Thyroid gland (tissue), 4 donors: ENCODE data around the gene MAP3K7. TPM values are rescaled to one million over a fixed set of nuclear protein-coding genes. Genes with fewer than 3 reads are reported as not detected.

Experiments used
- DNase-seq, 2 donors: peaks; one replicate each; pipeline ENCODE4 v3.0.0-alpha.2; 2019
- H3K27ac ChIP-seq, 3 donors: fragments of 200-600 bp; sonication (generic); 1 replicate in 2 of 3; 2 replicates in 1 of 3; pipeline ENCODE4 v1.5.1; 2016 to 2019; ENCODE audit warnings: mild to moderate bottlenecking in 1 of 3, moderate library complexity in 1 of 3
- H3K27me3 ChIP-seq: fragments of 200-600 bp; sonication (generic); one replicate; pipeline ENCODE4 v1.5.1; 2019
- H3K36me3 ChIP-seq, 2 donors: fragments of 200-600 bp; sonication (generic); one replicate each; pipeline ENCODE4 v1.5.1; 2016 to 2019
- H3K4me1 ChIP-seq, 2 donors: fragments of 200-600 bp; sonication (generic); one replicate each; pipeline ENCODE4 v1.5.1; 2017 to 2019
- H3K4me3 ChIP-seq, 3 donors: fragments of 200-600 bp; sonication (generic); replicated peaks in 1 of 3; 1 replicate in 2 of 3; 2 replicates in 1 of 3; pipeline ENCODE4 v1.5.1; 2016; ENCODE audit warnings: mild to moderate bottlenecking in 1 of 3
- H3K9me3 ChIP-seq: fragments of 200-600 bp; sonication (generic); one replicate; pipeline ENCODE4 v1.5.1; 2017
- CTCF ChIP-seq, 6 experiments: fragments of 200-600 bp in 3 of 6; fragments of 450-650 bp in 3 of 6; sonication (generic) in 3 of 6; IDR thresholded peaks; one replicate each; pipeline ENCODE4 v1.5.1; 2016 to 2019; ENCODE audit warnings: antibody characterized with exemption in 6 of 6, mild to moderate bottlenecking in 2 of 6, inconsistent platforms in 1 of 6, moderate library complexity in 1 of 6
- POLR2A ChIP-seq, 2 donors: fragments of 450-650 bp; IDR thresholded peaks; one replicate each; pipeline ENCODE4 v1.6.1; 2017; ENCODE audit warnings: antibody characterized with exemption in 2 of 2, mild to moderate bottlenecking in 2 of 2, moderate library complexity in 1 of 2
- WGBS, 2 donors: methylation state at CpG; one replicate each; pipeline ENCODE4 v1.1.5; 2017; 5-methylcytosine and 5-hydroxymethylcytosine counted together
- intact Hi-C: fragments of 100-400 bp; cut with DNase I; formaldehyde crosslinking; loops from one replicate; pipeline ENCODE4 v1.15.1; 2023
- total RNA-seq, 4 donors: library from RNA; depleted of rRNA; stranded (reverse); fragments of >200 nt; gene quantifications; one replicate each; pipeline ENCODE4 v1.2.3, GENCODE V29; 2016

MAP3K7 gene
- total RNA-seq, 4 donors from 2014 or later, result 31.5 to 50.3 (median 33.6) TPM

GRCh38 chr6:90611543-90612312 lies 24.9 kb upstream of the MAP3K7 start:
- H3K27me3 ChIP-seq, result peaks cover 14% of the 10 kb centered on the region

DNA sequence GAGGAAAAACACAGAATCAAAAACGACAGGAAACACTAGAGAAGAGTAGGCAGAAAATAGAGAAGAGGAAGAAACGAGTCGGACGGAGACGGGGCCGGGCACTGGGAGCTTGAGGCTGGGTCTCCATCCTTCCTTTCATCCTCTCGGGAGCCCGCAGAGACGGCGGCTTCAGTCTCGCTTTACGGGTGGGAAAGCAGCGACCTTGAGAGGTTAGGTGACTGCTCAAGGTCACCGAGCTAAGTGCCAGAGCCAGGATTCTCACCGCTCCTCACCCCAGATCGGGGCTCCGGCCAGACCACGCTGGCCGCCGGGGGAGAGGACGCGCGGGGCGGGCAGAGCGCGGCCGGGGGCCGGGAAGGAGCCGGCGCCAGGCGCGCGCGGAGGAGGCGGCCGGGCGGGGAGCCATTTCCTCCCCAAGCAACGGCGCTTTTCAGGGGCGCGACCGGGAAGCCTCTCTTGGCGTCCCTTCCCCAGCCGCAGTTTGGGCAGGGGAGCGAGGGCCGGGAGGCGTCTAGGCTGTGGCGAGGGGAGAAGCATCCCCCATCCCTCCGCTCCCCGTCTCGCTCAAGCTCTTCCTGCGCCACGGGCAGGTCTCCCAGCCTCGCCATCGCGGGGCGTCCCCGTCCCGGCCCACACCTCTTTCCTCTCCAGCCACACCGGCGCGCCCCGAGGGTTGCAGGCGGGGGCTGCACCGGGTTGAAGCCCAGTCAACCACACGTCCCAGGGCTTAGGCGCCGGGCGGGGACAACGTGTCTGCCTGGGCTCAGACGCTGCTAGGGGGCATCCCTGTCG lies 24.1 kb upstream of the MAP3K7 start:
- DNase-seq, result peak; percentile 3 to 11
- H3K4me1 ChIP-seq, result peaks cover 7 to 8% of the 10 kb centered on the region in 2 donors

More at GRCh38 chr6:90611543-90612312, 24.9 kb upstream of the MAP3K7 start:
- no peaks in the 10 kb centered on the region for H3K9me3 ChIP-seq
- no peak overlapping the region for H3K27ac ChIP-seq
- DNase-seq, result no peak
- TF ChIP-seq POLR2A (IDR thresholded peaks at IDR 0.05), result no peak
- TF ChIP-seq CTCF (IDR thresholded peaks at IDR 0.05), result no peak
- peak overlapping the region in 2 of 3 donors; percentile 36 to 39 for H3K4me3 ChIP-seq
- H3K36me3 ChIP-seq, result no peaks in the 10 kb centered on the region
- WGBS, 2 donors, result 32 to 48% methylated on average over 25 of the region's 25 CpGs
- intact Hi-C loops, result no loop called here
- peaks cover 7 to 8% of the 10 kb centered on the region in 2 donors for H3K4me1 ChIP-seq

DNA sequence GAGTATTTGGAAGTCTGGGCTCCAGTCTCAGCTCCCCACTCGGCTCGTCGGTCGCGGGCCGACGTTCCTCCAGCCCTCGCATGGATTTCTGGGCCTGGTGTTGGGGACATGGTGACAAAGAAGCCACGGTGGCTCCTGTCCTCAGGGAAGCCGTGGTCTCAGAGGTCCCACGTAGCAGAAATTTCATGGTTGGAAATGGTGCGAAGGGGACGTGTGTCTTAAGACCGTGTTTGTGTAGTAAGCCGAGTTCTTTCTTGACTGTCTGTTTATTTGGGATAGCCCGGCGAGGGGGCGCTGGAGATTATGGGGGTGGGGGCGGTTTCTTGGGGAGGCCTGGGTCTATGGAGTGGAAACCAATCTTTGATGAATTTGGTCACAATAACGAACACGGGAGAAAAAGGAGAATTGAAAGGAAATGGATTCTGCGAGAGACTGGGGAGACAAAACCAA lies 23.5 kb upstream of the MAP3K7 start:
- Histone ChIP-seq H3K27me3 (peaks cover 14% of the 10 kb centered on the region), H3K4me1 (peaks cover 7 to 8% of the 10 kb centered on the region in 2 donors), H3K9me3 (no peaks in the 10 kb centered on the region), H3K4me3 (peak overlapping the region in 2 of 3 donors; percentile 24 to 36), H3K27ac (no peak overlapping the region), H3K36me3 (no peaks in the 10 kb centered on the region)
- TF ChIP-seq POLR2A (IDR thresholded peaks at IDR 0.05) (no peak), CTCF (IDR thresholded peaks at IDR 0.05) (no peak)
- 10 to 11% methylated on average over 22 of the region's 22 CpGs for WGBS, 2 donors
- DNase-seq, result no peak
- intact Hi-C loops, result no loop called here

More for the DNA sequence above, 24.1 kb upstream of the MAP3K7 start:
- no peaks in the 10 kb centered on the region for H3K9me3 ChIP-seq
- WGBS, 2 donors, result 2 to 5% methylated on average over 29 to 36 of the region's 72 CpGs
- H3K36me3 ChIP-seq, result no peaks in the 10 kb centered on the region
- intact Hi-C loops, result no loop called here
- peaks cover 14% of the 10 kb centered on the region for H3K27me3 ChIP-seq
- H3K27ac ChIP-seq, result peak overlapping the region in 1 of 3 donors; percentile 14
- TF ChIP-seq CTCF (IDR thresholded peaks at IDR 0.05), result no peak
- TF ChIP-seq POLR2A (IDR thresholded peaks at IDR 0.05), result no peak
- peak overlapping the region; percentile 24 to 39 (median 36) for H3K4me3 ChIP-seq

DNA sequence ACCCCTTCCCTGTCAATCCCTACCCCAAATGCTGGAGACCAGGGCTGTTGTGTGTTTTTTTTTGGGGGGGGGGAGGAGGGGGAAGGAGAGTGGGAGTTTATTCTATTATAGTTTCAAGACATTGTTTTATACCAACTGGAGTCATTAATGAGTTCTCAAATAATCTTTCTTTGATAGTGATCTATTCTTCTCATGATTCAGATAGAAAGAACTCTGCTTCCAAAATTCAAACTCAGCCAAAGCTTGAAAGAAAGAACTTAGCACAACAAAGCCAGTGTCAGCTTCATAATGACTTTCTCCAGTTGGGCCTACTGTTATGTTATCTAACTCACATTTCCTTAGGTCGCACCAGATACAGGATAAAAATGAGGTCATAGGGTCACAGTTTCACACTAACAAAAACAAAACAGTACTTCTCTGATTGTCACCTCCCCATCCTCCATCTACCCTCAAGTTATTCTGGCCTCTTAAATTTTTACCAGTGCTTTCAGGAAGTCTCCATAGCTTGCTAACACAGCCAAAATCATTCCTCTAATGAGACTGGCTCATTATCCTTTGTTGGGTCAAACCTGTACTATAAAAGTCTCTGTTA lies 19.0 kb upstream of the MAP3K7 start:
- Histone ChIP-seq H3K36me3 (no peaks in the 10 kb centered on the region), H3K4me3 (no peak overlapping the region), H3K27me3 (no peaks in the 10 kb centered on the region), H3K9me3 (no peaks in the 10 kb centered on the region), H3K4me1 (peaks cover 0 to 4% of the 10 kb centered on the region in 2 donors), H3K27ac (no peak overlapping the region)
- 46 to 56% methylated on average over 1 of the region's 1 CpG for WGBS, 2 donors
- TF ChIP-seq POLR2A (IDR thresholded peaks at IDR 0.05) (no peak), CTCF (IDR thresholded peaks at IDR 0.05) (no peak)
- DNase-seq, result no peak
- intact Hi-C loops, result no loop called here
